H9 (cell line): ENCODE measurements around the gene MYH14. TPM values are rescaled to one million over a fixed set of nuclear protein-coding genes. Genes with fewer than 3 reads are reported as not detected.

Experiments used
- DNase-seq: peaks from one replicate; pipeline ENCODE4 v3.0.0-alpha.2; 2017
- H2AFZ ChIP-seq: one replicate; pipeline ENCODE4 v1.6.1; 2013; ENCODE audit warnings: mild to moderate bottlenecking, low read length, control low read depth, moderate library complexity
- H2AK5ac ChIP-seq: 2 replicates; pipeline ENCODE4 v1.6.1; 2013; ENCODE audit warnings: low read length, control low read depth, mixed read lengths; ENCODE audit not compliant: insufficient read length
- H2BK120ac ChIP-seq: one replicate; pipeline ENCODE4 v1.6.1; 2013; ENCODE audit warnings: low read depth, mild to moderate bottlenecking, low read length, control low read depth, inconsistent platforms; ENCODE audit not compliant: poor library complexity, severe bottlenecking
- H2BK12ac ChIP-seq: 2 replicates; pipeline ENCODE4 v1.6.1; 2013; ENCODE audit warnings: low read length, control low read depth, mixed read lengths, low read depth; ENCODE audit not compliant: insufficient read length
- H2BK15ac ChIP-seq: 2 replicates; pipeline ENCODE4 v1.6.1; 2013; ENCODE audit warnings: low read depth, low read length, control low read depth
- H2BK20ac ChIP-seq: one replicate; pipeline ENCODE4 v1.6.1; 2013; ENCODE audit warnings: low read depth, mild to moderate bottlenecking, low read length, control low read depth, inconsistent platforms; ENCODE audit not compliant: poor library complexity, severe bottlenecking
- H2BK5ac ChIP-seq: 2 replicates; pipeline ENCODE4 v1.6.1; 2013; ENCODE audit warnings: low read length, control low read depth, mixed read lengths; ENCODE audit not compliant: insufficient read length
- H3K14ac ChIP-seq: 2 replicates; pipeline ENCODE4 v1.6.1; 2013; ENCODE audit warnings: low read length, control low read depth; ENCODE audit not compliant: insufficient read depth
- H3K18ac ChIP-seq: 2 replicates; pipeline ENCODE4 v1.6.1; 2013; ENCODE audit warnings: low read depth, mild to moderate bottlenecking, mixed read lengths, low read length, control low read depth; ENCODE audit not compliant: insufficient read length
- H3K23ac ChIP-seq: 2 replicates; pipeline ENCODE4 v1.6.1; 2013; ENCODE audit warnings: low read length, control low read depth, mixed read lengths, low read depth; ENCODE audit not compliant: insufficient read length
- H3K23me2 ChIP-seq: 2 replicates; pipeline ENCODE4 v1.6.1; 2013; ENCODE audit warnings: low read depth, mild to moderate bottlenecking, mixed read lengths, low read length, control low read depth; ENCODE audit not compliant: insufficient read length, poor library complexity, severe bottlenecking
- H3K27ac ChIP-seq: 2 replicates; pipeline ENCODE4 v1.5.1; 2013; ENCODE audit warnings: low read length, control low read depth, mixed read lengths, low read depth; ENCODE audit not compliant: insufficient read length
- H3K27me3 ChIP-seq: 2 replicates; pipeline ENCODE4 v1.6.1; 2013; ENCODE audit warnings: low read length, control low read depth, inconsistent platforms; ENCODE audit not compliant: insufficient read depth
- H3K4ac ChIP-seq: 2 replicates; pipeline ENCODE4 v1.6.1; 2013; ENCODE audit warnings: low read depth, mild to moderate bottlenecking, control low read depth, inconsistent platforms, low read length, moderate library complexity
- H3K4me1 ChIP-seq: 2 replicates; pipeline ENCODE4 v1.6.1; 2013; ENCODE audit warnings: low read length, control low read depth, inconsistent platforms; ENCODE audit not compliant: insufficient read depth
- H3K4me2 ChIP-seq: 2 replicates; pipeline ENCODE4 v1.6.1; 2013; ENCODE audit warnings: low read length, control low read depth, mixed read lengths; ENCODE audit not compliant: insufficient read length, insufficient read depth
- H3K56ac ChIP-seq: 2 replicates; pipeline ENCODE4 v1.6.1; 2013; ENCODE audit warnings: low read depth, mild to moderate bottlenecking, mixed read lengths, low read length, control low read depth; ENCODE audit not compliant: insufficient read length
- H3K79me1 ChIP-seq: 2 replicates; pipeline ENCODE4 v1.6.1; 2013; ENCODE audit warnings: low read depth, mild to moderate bottlenecking, moderate library complexity, low read length, control low read depth, inconsistent platforms; ENCODE audit not compliant: insufficient read depth, poor library complexity, severe bottlenecking
- H3K79me2 ChIP-seq: 2 replicates; pipeline ENCODE4 v1.6.1; 2013; ENCODE audit warnings: low read length, control low read depth, inconsistent platforms; ENCODE audit not compliant: insufficient read depth
- H3K9ac ChIP-seq: 2 replicates; pipeline ENCODE4 v1.6.1; 2013; ENCODE audit warnings: low read length, control low read depth, mixed read lengths; ENCODE audit not compliant: insufficient read length; ENCODE audit errors: extremely low read depth
- H3K9me3 ChIP-seq: one replicate; pipeline ENCODE4 v1.6.1; 2013; ENCODE audit warnings: low read depth, low read length, inconsistent platforms; ENCODE audit not compliant: control insufficient read depth
- H3T11ph ChIP-seq: one replicate; pipeline ENCODE4 v1.6.1; 2013; ENCODE audit warnings: mild to moderate bottlenecking, low read length, control low read depth, inconsistent platforms
- H4K20me1 ChIP-seq: one replicate; pipeline ENCODE4 v1.6.1; 2013; ENCODE audit not compliant: control insufficient read depth, insufficient read length, insufficient read depth
- H4K5ac ChIP-seq: 2 replicates; pipeline ENCODE4 v1.6.1; 2013; ENCODE audit warnings: low read depth, mild to moderate bottlenecking, mixed read lengths, low read length, control low read depth; ENCODE audit not compliant: insufficient read length
- H4K8ac ChIP-seq: replicated peaks from 2 replicates; pipeline ENCODE4 v1.6.1; 2013; ENCODE audit warnings: low read length, control low read depth, mixed read lengths, low read depth; ENCODE audit not compliant: insufficient read length
- H4K91ac ChIP-seq: 2 replicates; pipeline ENCODE4 v1.6.1; 2013; ENCODE audit warnings: low read depth, mild to moderate bottlenecking, moderate library complexity, mixed read lengths, low read length, control low read depth; ENCODE audit not compliant: insufficient read length
- H3K27ac Mint-ChIP-seq, 3 experiments: 2 replicates in 2 of 3; 3 replicates in 1 of 3; pipeline ENCODE4 v1.8.0; 2020 to 2021; ENCODE audit warnings: mixed read lengths in 3 of 3, mild to moderate bottlenecking in 1 of 3, moderate library complexity in 1 of 3
- H3K27me3 Mint-ChIP-seq: 2 replicates; pipeline ENCODE4 v1.8.0; 2021; ENCODE audit warnings: low read depth, mild to moderate bottlenecking, moderate library complexity, mixed read lengths
- H3K36me3 Mint-ChIP-seq, 3 experiments: 2 replicates in 2 of 3; 3 replicates in 1 of 3; pipeline ENCODE4 v1.8.0; 2020 to 2021; ENCODE audit warnings: low read depth in 3 of 3, mixed read lengths in 3 of 3; ENCODE audit not compliant: insufficient read depth in 1 of 3
- H3K4me1 Mint-ChIP-seq, 2 experiments: 2 replicates each; pipeline ENCODE4 v1.8.0; 2020; ENCODE audit warnings: mixed read lengths in 2 of 2
- H3K4me3 Mint-ChIP-seq, 2 experiments: 2 replicates in 1 of 2; 3 replicates in 1 of 2; pipeline ENCODE4 v1.8.0; 2020 to 2021; ENCODE audit warnings: mild to moderate bottlenecking in 2 of 2, mixed read lengths in 2 of 2, moderate library complexity in 1 of 2
- H3K9me3 Mint-ChIP-seq, 2 experiments: 2 replicates in 1 of 2; 3 replicates in 1 of 2; pipeline ENCODE4 v1.8.0; 2020; ENCODE audit warnings: mild to moderate bottlenecking in 2 of 2, mixed read lengths in 2 of 2, moderate library complexity in 1 of 2
- CTCF ChIP-seq: fragments of 200-600 bp; sonication (generic); conservative IDR thresholded peaks from 3 replicates; pipeline ENCODE4 v1.8.0; 2021; ENCODE audit warnings: antibody characterized with exemption, mild to moderate bottlenecking
- WGBS: extraction: QIAGEN DNeasy Blood & Tissue Kit; methylation state at CpG from one replicate; pipeline ENCODE4 v1.1.7; 2013; ENCODE audit warnings: missing lambda C conversion rate, low lambda C conversion rate, mixed read lengths; ENCODE audit not compliant: insufficient read length; ENCODE audit errors: extremely low coverage; 5-methylcytosine and 5-hydroxymethylcytosine counted together
- total RNA-seq: library from RNA; stranded (reverse); gene quantifications from 2 replicates; pipeline ENCODE4 v1.2.1, GENCODE V29; 2021

Gene MYH14
- total RNA-seq, 1 experiment from 2014 or later: 27.7 TPM

GRCh38 chr19:50210425-50210824 is 7.0 kb downstream of the MYH14 start:
- Histone ChIP-seq H3K18ac (no peak overlapping the region), H2AK5ac (no peak overlapping the region), H4K20me1 (no peaks in the 10 kb centered on the region), H3K4ac (no peak overlapping the region), H2BK15ac (no peak overlapping the region), H3K23me2 (peaks cover 4% of the 10 kb centered on the region), H3K79me1 (no peaks in the 10 kb centered on the region), H3K23ac (no peak overlapping the region), H3K56ac (no peak overlapping the region), H2BK5ac (no peak overlapping the region), H2BK120ac (no peak overlapping the region), H4K91ac (no peak overlapping the region), H2AFZ (no peak overlapping the region), H3T11ph (no peak overlapping the region), H3K27ac (no peak overlapping the region), H3K14ac (no peak overlapping the region), H3K9me3 (no peaks in the 10 kb centered on the region), H2BK20ac (no peak overlapping the region), H2BK12ac (no peak overlapping the region), H3K9ac (no peak overlapping the region), H3K27me3 (no peaks in the 10 kb centered on the region), H3K79me2 (no peaks in the 10 kb centered on the region), H4K5ac (no peak overlapping the region), H3K4me2 (no peak overlapping the region), H4K8ac (no peak overlapping the region), H3K4me1 (no peaks in the 10 kb centered on the region; the same call in 1 of the 2 replicates)
- H3K27me3 Mint-ChIP-seq: peaks cover 6% of the 10 kb centered on the region; the same call in 1 of the 2 replicates
- peaks cover 6 to 13% of the 10 kb centered on the region in 2 experiments; a peak in 3 of 4 replicates for H3K4me1 Mint-ChIP-seq
- WGBS: no CpG with 5 or more reads among the region's 46 CpGs
- no peak for TF ChIP-seq CTCF
- DNase-seq: no peak
- peaks cover 0 to 3% of the 10 kb centered on the region in 2 experiments; a peak in 2 of 5 replicates for H3K9me3 Mint-ChIP-seq
- H3K36me3 Mint-ChIP-seq: peaks cover 16 to 33% (median 31%) of the 10 kb centered on the region in 3 experiments
- H3K27ac Mint-ChIP-seq: no peak overlapping the region
- H3K4me3 Mint-ChIP-seq: no peak overlapping the region
